Right atrium auricular region (tissue), 2 donors: ENCODE measurements around the gene CDO1. TPM values are rescaled to one million over a fixed set of nuclear protein-coding genes. Genes with fewer than 3 reads are reported as not detected.

Source experiments
- DNase-seq: peaks from one replicate; pipeline ENCODE4 v3.0.0-alpha.2; 2019; ENCODE audit warnings: low spot score
- H3K27ac ChIP-seq, 2 donors: fragments of 200-600 bp; sonication (generic); 1 replicate in 1 of 2; 2 replicates in 1 of 2; pipeline ENCODE4 v1.5.1; 2016 to 2019
- H3K27me3 ChIP-seq, 2 donors: fragments of 200-600 bp; sonication (generic); one replicate each; pipeline versions ENCODE4 v1.5.1 to v1.6.0; 2017 to 2019
- H3K36me3 ChIP-seq: fragments of 200-600 bp; sonication (generic); one replicate; pipeline ENCODE4 v1.5.1; 2016
- H3K4me1 ChIP-seq, 2 donors: fragments of 200-600 bp; sonication (generic); one replicate each; pipeline versions ENCODE4 v1.5.1 to v1.6.0; 2017 to 2019
- H3K4me3 ChIP-seq, 2 donors: fragments of 200-600 bp; sonication (generic); 1 replicate in 1 of 2; 2 replicates in 1 of 2; pipeline ENCODE4 v1.5.1; 2017 to 2019; ENCODE audit warnings: mild to moderate bottlenecking in 1 of 2, moderate library complexity in 1 of 2
- H3K9me3 ChIP-seq, 2 donors: fragments of 200-600 bp; sonication (generic); one replicate each; pipeline ENCODE4 v1.5.1; 2019
- total RNA-seq, 2 donors: library from RNA; depleted of rRNA; stranded (reverse); fragments of >200 nt; gene quantifications; one replicate each; pipeline ENCODE4 v1.1.0, GENCODE V29; 2016
- TF ChIP-seq, protein P1 (sequence below), 2 donors: fragments of 200-600 bp; sonication (generic); IDR thresholded peaks; one replicate each; pipeline ENCODE4 v1.5.1; 2019; ENCODE audit warnings: antibody characterized with exemption in 2 of 2

The CDO1 gene
- total RNA-seq, 2 donors from 2014 or later = 24.7 to 66.0 TPM

DNA sequence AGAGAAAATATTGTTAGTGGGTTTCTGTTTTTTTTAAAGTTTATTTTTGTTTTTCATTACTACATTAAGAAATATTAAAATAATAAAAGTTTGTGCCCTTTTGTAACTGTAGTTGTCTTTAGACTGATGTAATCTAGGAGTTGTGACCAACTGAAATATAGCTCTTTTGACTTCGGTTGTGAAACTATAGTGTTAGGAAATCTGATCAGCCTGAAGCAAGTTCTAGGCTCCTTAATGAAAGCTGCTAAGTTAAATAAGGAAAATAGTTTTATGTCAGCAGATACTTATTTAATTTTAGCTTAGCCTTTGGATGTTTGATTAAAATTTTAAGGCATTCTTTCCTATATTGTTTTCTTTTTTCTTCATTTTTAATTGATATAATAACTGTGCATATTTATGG lies 39.5 kb upstream of the CDO1 start:
- Histone ChIP-seq H3K36me3 (no peaks in the 10 kb centered on the region), H3K4me1 (peaks cover 0 to 33% of the 10 kb centered on the region in 2 donors), H3K4me3 (no peak overlapping the region), H3K9me3 (peaks cover 0 to 10% of the 10 kb centered on the region in 2 donors), H3K27me3 (no peaks in the 10 kb centered on the region), H3K27ac (no peak overlapping the region)
- TF ChIP-seq, protein P1, sequence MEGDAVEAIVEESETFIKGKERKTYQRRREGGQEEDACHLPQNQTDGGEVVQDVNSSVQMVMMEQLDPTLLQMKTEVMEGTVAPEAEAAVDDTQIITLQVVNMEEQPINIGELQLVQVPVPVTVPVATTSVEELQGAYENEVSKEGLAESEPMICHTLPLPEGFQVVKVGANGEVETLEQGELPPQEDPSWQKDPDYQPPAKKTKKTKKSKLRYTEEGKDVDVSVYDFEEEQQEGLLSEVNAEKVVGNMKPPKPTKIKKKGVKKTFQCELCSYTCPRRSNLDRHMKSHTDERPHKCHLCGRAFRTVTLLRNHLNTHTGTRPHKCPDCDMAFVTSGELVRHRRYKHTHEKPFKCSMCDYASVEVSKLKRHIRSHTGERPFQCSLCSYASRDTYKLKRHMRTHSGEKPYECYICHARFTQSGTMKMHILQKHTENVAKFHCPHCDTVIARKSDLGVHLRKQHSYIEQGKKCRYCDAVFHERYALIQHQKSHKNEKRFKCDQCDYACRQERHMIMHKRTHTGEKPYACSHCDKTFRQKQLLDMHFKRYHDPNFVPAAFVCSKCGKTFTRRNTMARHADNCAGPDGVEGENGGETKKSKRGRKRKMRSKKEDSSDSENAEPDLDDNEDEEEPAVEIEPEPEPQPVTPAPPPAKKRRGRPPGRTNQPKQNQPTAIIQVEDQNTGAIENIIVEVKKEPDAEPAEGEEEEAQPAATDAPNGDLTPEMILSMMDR (IDR thresholded peaks at IDR 0.05) = no peak
- DNase-seq = no peak

DNA sequence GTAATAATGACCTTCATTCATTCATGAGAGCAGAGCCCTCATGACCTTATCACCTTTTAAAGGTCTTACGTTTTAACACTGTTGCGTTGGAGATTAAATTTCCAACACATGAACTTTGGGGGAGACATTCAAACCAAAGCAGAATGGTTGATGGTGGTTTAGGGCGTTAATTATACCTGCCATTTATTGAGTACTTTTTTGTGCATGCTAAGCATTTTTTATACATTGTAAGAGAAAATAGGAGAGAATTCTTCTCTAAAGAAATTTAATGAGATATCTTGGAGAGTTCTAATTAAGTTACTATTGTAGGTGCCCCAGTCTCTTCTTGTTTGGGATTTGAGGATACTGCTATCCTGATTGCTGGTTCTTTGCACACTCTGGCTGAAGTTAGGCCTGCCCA lies 37.7 kb upstream of the CDO1 start:
- Histone ChIP-seq H3K36me3 (no peaks in the 10 kb centered on the region), H3K4me3 (no peak overlapping the region), H3K27me3 (no peaks in the 10 kb centered on the region), H3K4me1 (peaks cover 0 to 47% of the 10 kb centered on the region in 2 donors), H3K27ac (no peak overlapping the region), H3K9me3 (peaks cover 0 to 10% of the 10 kb centered on the region in 2 donors)
- DNase-seq = no peak
- TF ChIP-seq, protein P1 (IDR thresholded peaks at IDR 0.05) = no peak

DNA sequence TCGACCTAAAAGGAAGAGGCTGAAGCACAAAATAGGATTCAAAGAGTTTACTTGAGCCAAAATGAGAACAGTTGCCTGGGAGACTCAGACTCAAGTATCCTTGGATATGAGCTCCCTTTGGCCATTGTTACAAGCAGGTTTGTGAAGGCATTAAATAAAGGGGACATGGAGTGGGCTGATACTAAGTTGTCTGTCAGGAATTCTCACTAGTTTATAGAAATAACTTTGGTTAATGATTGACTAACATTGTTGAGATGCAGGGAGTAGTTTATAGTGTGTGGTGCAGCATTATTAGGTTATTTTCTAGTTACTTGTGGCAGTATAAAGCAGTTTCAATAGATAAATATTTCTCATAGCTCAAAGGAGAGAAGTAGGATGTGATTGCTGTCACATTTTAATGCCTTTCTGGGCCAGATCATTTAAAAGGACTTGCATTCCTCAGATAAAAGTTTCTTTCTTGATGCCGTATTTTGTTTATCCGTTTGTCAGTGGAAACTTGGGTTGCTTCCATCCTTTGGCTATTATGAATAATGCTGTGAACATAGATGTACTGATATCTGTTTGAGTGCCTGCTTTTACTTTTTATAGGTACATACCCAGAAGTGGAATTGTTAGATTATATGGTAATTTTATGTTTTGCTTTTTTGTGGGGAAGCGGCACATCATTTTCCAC lies 34.4 kb upstream of the CDO1 start:
- no peak for DNase-seq
- TF ChIP-seq, protein P1 (IDR thresholded peaks at IDR 0.05) = no peak
- H3K36me3 ChIP-seq = no peaks in the 10 kb centered on the region
- no peak overlapping the region for H3K4me3 ChIP-seq
- H3K27ac ChIP-seq = peak overlapping the region; percentile 24 to 65
- H3K9me3 ChIP-seq = peaks cover 0 to 10% of the 10 kb centered on the region in 2 donors
- peaks cover 0 to 25% of the 10 kb centered on the region in 2 donors for H3K4me1 ChIP-seq
- no peaks in the 10 kb centered on the region for H3K27me3 ChIP-seq

DNA sequence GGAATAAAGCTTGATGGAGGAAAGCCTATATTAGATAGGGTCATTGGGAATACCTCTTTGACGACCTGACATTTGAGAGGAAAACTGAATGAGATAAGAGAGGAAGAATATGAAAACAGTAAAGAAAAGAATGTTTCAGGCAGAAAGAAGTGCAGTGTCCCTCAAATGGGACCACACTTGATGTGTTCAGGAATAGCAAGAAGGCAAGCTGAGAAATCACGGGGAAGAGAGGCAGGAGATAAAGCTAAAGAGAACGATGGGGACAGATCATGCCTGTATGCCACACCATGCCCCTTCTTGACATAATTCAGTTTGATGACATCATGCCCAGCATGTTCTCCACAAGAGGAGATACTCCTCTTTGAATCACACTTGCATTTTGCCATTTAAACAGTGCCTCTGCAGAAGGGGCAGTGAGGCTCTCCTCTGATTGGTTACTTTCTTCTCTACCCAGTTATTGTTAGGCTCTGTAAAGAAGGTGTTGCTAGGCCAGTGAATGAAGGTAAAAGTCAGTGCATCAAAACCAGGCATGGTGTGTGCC lies 32.9 kb upstream of the CDO1 start:
- Histone ChIP-seq H3K27ac (peak overlapping the region; percentile 2 to 43), H3K9me3 (peaks cover 0 to 10% of the 10 kb centered on the region in 2 donors), H3K36me3 (no peaks in the 10 kb centered on the region), H3K4me3 (no peak overlapping the region), H3K4me1 (peaks cover 0 to 37% of the 10 kb centered on the region in 2 donors), H3K27me3 (no peaks in the 10 kb centered on the region)
- no peak for DNase-seq
- TF ChIP-seq, protein P1 (IDR thresholded peaks at IDR 0.05) = no peak

DNA sequence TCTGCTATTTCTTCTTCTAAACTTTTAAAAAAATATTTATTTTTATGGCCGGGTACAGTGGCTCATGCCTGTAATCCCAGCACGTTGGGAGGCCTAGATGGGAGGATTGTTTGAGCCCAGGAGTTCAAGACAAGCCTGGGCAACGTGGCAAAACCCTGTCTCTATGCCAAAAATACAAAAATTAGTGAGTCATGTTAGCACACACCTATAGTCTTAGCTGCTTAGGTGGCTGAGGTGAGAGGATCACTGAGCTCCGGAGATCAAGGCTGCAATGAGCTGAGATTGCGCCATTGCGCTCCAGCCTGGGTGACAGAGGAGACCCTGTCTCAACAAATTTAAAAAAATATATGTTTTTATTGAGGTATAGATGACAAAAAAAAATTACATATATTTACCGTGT lies 30.8 kb upstream of the CDO1 start:
- Histone ChIP-seq H3K36me3 (no peaks in the 10 kb centered on the region), H3K27me3 (no peaks in the 10 kb centered on the region), H3K4me1 (peaks cover 0 to 52% of the 10 kb centered on the region in 2 donors), H3K9me3 (no peaks in the 10 kb centered on the region), H3K4me3 (no peak overlapping the region), H3K27ac (peak overlapping the region in 1 of 2 donors; percentile 18)
- no peak for DNase-seq
- TF ChIP-seq, protein P1 (IDR thresholded peaks at IDR 0.05) = no peak
